Measurements from ENCODE around the gene HELT. TPM values are rescaled to one million over a fixed set of nuclear protein-coding genes. Genes with fewer than 3 reads are reported as not detected.
A peak's percentile ranks its signal among the peaks of the same experiment; 100 is the strongest.
"Not testable (repeated sequence)": the region's sequence is repeated elsewhere in the genome, so short reads cannot be mapped to it uniquely, and the experiment has no call there.

Gene HELT
- polyA plus RNA-seq, 3 donors: 0.51 TPM; not detected in 2

DNA sequence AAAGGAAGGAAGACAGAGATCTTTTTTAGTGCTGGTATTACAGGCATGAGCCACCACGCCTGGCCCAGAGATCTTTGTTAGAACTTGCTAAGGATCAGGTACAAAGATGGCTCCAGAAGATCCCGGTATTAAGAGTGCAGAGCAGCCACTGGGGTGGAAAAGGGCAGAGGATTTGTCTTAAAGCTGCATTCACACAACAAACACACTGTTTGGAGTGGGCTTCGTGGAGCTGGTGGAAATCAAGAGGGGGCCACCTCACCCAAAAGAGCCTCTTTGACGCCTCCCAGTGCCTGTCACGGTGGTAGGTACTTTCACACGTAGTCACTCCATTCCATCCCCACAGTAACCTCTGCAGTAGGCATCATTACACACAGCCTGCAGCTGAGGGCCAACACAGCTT lies 13.3 kb downstream of the HELT start:
- no peak for DNase-seq (ENCODE audit: extremely low read depth in 1 of 11, low read depth in 9 of 11, low spot score in 4 of 11)

DNA sequence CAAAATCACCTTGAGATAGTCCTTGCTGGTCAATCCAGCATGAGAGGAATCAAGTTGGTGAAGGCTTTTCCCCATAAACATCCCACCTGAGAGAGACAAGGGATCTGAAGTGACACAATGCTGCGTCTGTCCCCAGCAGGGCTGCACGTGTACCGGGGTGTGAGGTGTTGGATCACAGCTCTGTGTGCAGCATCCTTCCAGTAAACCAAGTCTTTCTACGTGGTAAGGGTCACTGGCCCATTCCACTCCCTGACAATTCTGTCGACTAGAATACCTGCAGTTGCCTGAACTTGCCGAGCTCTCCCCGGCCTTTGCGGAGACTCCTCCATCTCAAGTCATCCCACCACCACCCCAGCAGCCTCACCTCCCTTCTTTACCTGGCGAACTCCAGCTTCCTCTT lies 14.8 kb downstream of the HELT start:
- no peak for DNase-seq (ENCODE audit: extremely low read depth in 1 of 11, low read depth in 9 of 11, low spot score in 4 of 11)

- DNase-seq (ENCODE audit: extremely low read depth in 1 of 11, low read depth in 9 of 11, low spot score in 4 of 11): no peak
These were observed 15.7 kb downstream of the HELT start for GRCh38 chr4:185033950-185034349.

DNA sequence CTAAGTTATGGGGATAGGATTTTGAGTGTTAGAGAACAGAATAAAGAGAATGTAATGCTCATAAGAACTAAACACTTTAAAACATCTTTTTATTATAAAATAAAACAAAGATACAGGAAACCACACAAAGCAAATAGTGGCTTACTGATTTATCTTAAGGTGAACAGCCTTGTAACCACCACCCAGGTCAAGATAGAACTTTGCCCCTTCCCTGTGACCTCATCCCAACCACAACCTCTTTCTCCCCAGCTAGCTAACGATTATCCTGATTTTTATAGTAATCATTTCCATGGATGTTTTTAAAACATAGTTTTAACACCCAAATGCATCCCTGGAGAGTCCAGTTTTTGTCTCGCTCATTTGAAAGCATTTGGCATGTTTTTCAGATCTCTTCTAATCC lies 17.0 kb downstream of the HELT start:
- DNase-seq (ENCODE audit: extremely low read depth in 1 of 11, low read depth in 9 of 11, low spot score in 4 of 11): no peak

GRCh38 chr4:185036019-185036418 lies 17.7 kb downstream of the HELT start:
- no peak for DNase-seq (ENCODE audit: extremely low read depth in 1 of 11, low read depth in 9 of 11, low spot score in 4 of 11)

DNA sequence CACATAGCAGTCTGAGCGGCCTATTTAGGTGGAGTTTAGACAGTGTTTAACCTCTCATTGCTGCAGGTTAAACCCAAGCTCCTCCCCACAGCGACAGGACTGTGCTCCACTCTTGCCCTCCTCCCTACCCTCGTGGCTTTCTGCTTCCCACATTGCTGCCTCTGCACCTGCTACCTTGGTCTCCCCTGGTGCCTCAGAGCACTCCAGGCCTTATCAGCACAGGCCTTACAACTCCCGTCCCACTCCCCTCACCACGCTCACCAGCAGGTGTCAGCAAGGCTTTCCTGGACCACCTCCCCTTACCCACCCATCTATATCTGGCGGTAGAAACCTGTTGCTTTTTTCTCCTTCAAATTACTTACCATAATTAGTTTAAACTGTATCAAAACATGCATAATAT lies 18.6 kb downstream of the HELT start:
- no peak for DNase-seq (ENCODE audit: extremely low read depth in 1 of 11, low read depth in 9 of 11, low spot score in 4 of 11)

- DNase-seq (ENCODE audit: extremely low read depth in 1 of 11, low read depth in 9 of 11, low spot score in 4 of 11): peak in 3 of 11 donors; percentile 39 to 41 (median 39)
These were observed 21.4 kb downstream of the HELT start for GRCh38 chr4:185039508-185040273.

DNA sequence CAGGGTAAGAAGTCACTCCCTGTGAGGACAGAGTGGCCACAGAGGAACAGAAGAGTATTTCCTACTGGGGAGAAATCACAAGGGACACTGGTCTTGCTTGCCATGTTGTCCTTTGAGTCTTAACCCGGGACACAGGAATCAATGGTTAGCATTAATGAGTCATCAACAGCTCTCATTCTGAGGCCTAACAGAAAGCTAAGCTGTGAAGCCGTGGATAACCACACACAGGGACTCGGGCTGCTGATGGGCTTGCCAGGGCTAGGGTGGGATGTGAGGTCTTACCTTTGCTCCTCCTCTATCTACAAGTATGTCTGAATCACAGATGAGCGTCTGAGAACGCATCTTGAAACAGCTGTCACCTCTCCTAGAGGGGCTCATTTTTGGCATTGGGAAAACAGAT lies 22.2 kb downstream of the HELT start:
- DNase-seq (ENCODE audit: extremely low read depth in 1 of 11, low read depth in 9 of 11, low spot score in 4 of 11): no peak

GRCh38 chr4:185050286-185050685 lies 32.0 kb downstream of the HELT start:
- peak in 2 of 11 donors; percentile 24 to 28 for DNase-seq (ENCODE audit: extremely low read depth in 1 of 11, low read depth in 9 of 11, low spot score in 4 of 11)

GRCh38 chr4:185051283-185051682 lies 33.0 kb downstream of the HELT start:
- not testable (repeated sequence) for DNase-seq (ENCODE audit: extremely low read depth in 1 of 11, low read depth in 9 of 11, low spot score in 4 of 11)

GRCh38 chr4:185053746-185054145 lies 35.5 kb downstream of the HELT start:
- DNase-seq (ENCODE audit: extremely low read depth in 1 of 11, low read depth in 9 of 11, low spot score in 4 of 11): no peak

DNA sequence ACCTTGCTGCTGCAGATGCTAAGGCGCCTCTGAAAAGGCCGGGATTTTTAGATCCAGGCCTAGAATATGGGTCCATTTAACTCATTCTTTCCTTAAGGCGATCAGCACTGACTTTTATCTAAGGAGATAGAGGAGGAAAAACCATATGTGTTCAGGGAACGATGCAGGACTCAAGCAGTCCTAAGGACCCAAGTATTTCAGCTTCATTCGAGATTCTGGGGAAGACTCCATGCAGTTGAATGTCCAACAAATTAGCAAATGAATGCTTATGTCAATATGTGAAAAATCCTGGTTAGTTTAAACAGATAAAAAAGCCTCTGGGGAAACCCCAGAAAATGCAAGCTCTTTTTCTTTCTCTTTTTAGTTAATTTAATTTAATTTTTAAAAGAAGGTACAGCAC lies 36.0 kb downstream of the HELT start:
- DNase-seq (ENCODE audit: extremely low read depth in 1 of 11, low read depth in 9 of 11, low spot score in 4 of 11): no peak

DNA sequence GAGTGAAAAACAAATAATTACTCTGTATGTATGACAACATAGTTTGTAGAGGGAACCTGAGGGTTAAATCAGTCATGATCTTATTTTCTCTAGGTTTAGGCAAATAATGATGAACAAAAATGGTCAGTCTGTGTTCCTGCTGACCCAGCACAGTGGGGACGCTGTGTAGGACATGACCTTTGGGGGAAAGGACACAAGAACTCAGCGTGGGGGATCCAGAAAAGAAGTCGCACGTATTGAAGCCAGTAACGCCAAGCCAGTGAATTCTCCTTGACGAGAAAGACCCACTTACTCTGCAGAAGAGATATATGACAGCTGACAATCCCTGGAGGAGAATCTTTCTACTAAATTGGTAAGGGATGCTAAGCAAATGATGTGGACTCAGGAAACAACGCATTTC lies 36.6 kb downstream of the HELT start:
- no peak for DNase-seq (ENCODE audit: extremely low read depth in 1 of 11, low read depth in 9 of 11, low spot score in 4 of 11)

- DNase-seq (ENCODE audit: extremely low read depth in 1 of 11, low read depth in 9 of 11, low spot score in 4 of 11): no peak
These were observed 43.3 kb downstream of the HELT start for GRCh38 chr4:185061610-185062009.

DNA sequence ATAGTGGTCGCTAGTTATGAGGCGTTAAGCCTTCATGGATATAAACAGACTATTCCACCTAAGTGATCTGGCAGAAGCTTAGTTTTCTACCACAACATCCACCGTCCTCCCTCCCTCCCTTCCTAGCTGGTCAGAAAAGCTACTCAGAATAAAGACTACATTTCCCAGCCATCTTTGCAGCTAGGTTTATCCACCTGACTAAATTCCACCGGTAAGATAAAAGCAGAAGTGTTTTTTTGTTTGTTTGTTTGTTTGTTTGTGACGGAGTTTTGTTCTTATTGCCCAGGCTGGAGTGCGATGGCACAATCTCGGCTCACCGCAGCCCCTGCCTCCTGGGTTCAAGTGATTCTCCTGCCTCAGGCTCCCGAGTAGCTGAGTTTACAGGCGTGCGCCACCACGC lies 44.3 kb downstream of the HELT start:
- no peak for DNase-seq (ENCODE audit: extremely low read depth in 1 of 11, low read depth in 9 of 11, low spot score in 4 of 11)

- no peak for DNase-seq (ENCODE audit: extremely low read depth in 1 of 11, low read depth in 9 of 11, low spot score in 4 of 11)
These were observed 47.9 kb downstream of the HELT start for GRCh38 chr4:185066179-185066578.

- DNase-seq (ENCODE audit: extremely low read depth in 1 of 11, low read depth in 9 of 11, low spot score in 4 of 11): no peak
These were observed 50.5 kb downstream of the HELT start for GRCh38 chr4:185068837-185069236.

Measured in renal cortex interstitium (tissue), 11 donors.